ENCODE data around the gene CCNA2. TPM values are rescaled to one million over a fixed set of nuclear protein-coding genes. Genes with fewer than 3 reads are reported as not detected.

CCNA2 gene
- total and polyA plus RNA-seq, 4 donors: 0.33 to 81.4 (median 2.4) TPM

- H3K9me3 ChIP-seq (ENCODE audit: control insufficient read depth in 4 of 4, low read length in 3 of 4): peaks cover 0 to 6% (median 2%) of the 10 kb centered on the region in 4 donors
- no peak overlapping the region for H3K9ac ChIP-seq (ENCODE audit: low read depth in 1 of 2, low read length in 2 of 2)
- WGBS: 75% methylated on average over 2 of the region's 2 CpGs
- H3K27me3 ChIP-seq (ENCODE audit: control insufficient read depth in 4 of 4, insufficient read depth in 4 of 4, low read length in 3 of 4): no peaks in the 10 kb centered on the region
- H3K36me3 ChIP-seq (ENCODE audit: control insufficient read depth in 4 of 4, insufficient read depth in 3 of 4, low read depth in 1 of 4, low read length in 3 of 4): no peaks in the 10 kb centered on the region
- no peaks in the 10 kb centered on the region for H3K4me1 ChIP-seq (ENCODE audit: control insufficient read depth in 4 of 4, insufficient read depth in 4 of 4, low read length in 3 of 4)
- no peak overlapping the region for H3K4me3 ChIP-seq (ENCODE audit: low read depth in 1 of 3, low read length in 3 of 3)
- no peak for TF ChIP-seq NR2F2 (IDR thresholded peaks at IDR 0.05)
- no peak for TF ChIP-seq HNF4A (conservative IDR thresholded peaks at IDR 0.05)
- no peak for TF ChIP-seq FOXA2 (IDR thresholded peaks at IDR 0.05)
- no peak for TF ChIP-seq RXRA (IDR thresholded peaks at IDR 0.05)
- no peak for TF ChIP-seq MAX (IDR thresholded peaks at IDR 0.05)
- H3K27ac ChIP-seq (ENCODE audit: low read depth in 1 of 2, low read length in 2 of 2): no peak overlapping the region
- no peak for DNase-seq (ENCODE audit: low spot score)
These were observed 34.8 kb downstream of the CCNA2 start for GRCh38 chr4:121788896-121789295.

GRCh38 chr4:121786221-121786620 lies 37.5 kb downstream of the CCNA2 start:
- Histone ChIP-seq H3K36me3 (ENCODE audit: control insufficient read depth in 4 of 4, insufficient read depth in 3 of 4, low read depth in 1 of 4, low read length in 3 of 4) (no peaks in the 10 kb centered on the region), H3K27ac (ENCODE audit: low read depth in 1 of 2, low read length in 2 of 2) (no peak overlapping the region), H3K9me3 (ENCODE audit: control insufficient read depth in 4 of 4, low read length in 3 of 4) (peaks cover 0 to 6% (median 2%) of the 10 kb centered on the region in 4 donors), H3K9ac (ENCODE audit: low read depth in 1 of 2, low read length in 2 of 2) (no peak overlapping the region), H3K27me3 (ENCODE audit: control insufficient read depth in 4 of 4, insufficient read depth in 4 of 4, low read length in 3 of 4) (no peaks in the 10 kb centered on the region), H3K4me1 (ENCODE audit: control insufficient read depth in 4 of 4, insufficient read depth in 4 of 4, low read length in 3 of 4) (no peaks in the 10 kb centered on the region), H3K4me3 (ENCODE audit: low read depth in 1 of 3, low read length in 3 of 3) (no peak overlapping the region)
- WGBS: 76% methylated on average over 2 of the region's 2 CpGs
- no peak for TF ChIP-seq GABPA (IDR thresholded peaks at IDR 0.05 in 1 of 2, conservative IDR thresholded peaks at IDR 0.05 in 1 of 2)
- no peak for TF ChIP-seq FOXA2 (IDR thresholded peaks at IDR 0.05)
- TF ChIP-seq HNF4A (conservative IDR thresholded peaks at IDR 0.05): no peak
- TF ChIP-seq, protein P1, sequence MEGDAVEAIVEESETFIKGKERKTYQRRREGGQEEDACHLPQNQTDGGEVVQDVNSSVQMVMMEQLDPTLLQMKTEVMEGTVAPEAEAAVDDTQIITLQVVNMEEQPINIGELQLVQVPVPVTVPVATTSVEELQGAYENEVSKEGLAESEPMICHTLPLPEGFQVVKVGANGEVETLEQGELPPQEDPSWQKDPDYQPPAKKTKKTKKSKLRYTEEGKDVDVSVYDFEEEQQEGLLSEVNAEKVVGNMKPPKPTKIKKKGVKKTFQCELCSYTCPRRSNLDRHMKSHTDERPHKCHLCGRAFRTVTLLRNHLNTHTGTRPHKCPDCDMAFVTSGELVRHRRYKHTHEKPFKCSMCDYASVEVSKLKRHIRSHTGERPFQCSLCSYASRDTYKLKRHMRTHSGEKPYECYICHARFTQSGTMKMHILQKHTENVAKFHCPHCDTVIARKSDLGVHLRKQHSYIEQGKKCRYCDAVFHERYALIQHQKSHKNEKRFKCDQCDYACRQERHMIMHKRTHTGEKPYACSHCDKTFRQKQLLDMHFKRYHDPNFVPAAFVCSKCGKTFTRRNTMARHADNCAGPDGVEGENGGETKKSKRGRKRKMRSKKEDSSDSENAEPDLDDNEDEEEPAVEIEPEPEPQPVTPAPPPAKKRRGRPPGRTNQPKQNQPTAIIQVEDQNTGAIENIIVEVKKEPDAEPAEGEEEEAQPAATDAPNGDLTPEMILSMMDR (IDR thresholded peaks at IDR 0.05; ENCODE audit: low read depth, low read length, missing input control): no peak
- no peak for TF ChIP-seq FOXA1 (IDR thresholded peaks at IDR 0.05)
- no peak for TF ChIP-seq HNF4G (IDR thresholded peaks at IDR 0.05)
- TF ChIP-seq, protein P2, sequence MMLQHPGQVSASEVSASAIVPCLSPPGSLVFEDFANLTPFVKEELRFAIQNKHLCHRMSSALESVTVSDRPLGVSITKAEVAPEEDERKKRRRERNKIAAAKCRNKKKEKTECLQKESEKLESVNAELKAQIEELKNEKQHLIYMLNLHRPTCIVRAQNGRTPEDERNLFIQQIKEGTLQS (IDR thresholded peaks at IDR 0.05): no peak
- no peak for TF ChIP-seq NR2F2 (IDR thresholded peaks at IDR 0.05)
- no peak for TF ChIP-seq MAX (IDR thresholded peaks at IDR 0.05)
- no peak for TF ChIP-seq JUND (IDR thresholded peaks at IDR 0.05)
- no peak for TF ChIP-seq SP1 (IDR thresholded peaks at IDR 0.05)
- no peak for DNase-seq (ENCODE audit: low spot score)

GRCh38 chr4:121785479-121785878 lies 38.2 kb downstream of the CCNA2 start:
- TF ChIP-seq YY1 (IDR thresholded peaks at IDR 0.05) (no peak), SP1 (IDR thresholded peaks at IDR 0.05) (no peak), FOXA1 (IDR thresholded peaks at IDR 0.05) (no peak), FOXA2 (IDR thresholded peaks at IDR 0.05) (no peak), EGR1 (IDR thresholded peaks at IDR 0.05; ENCODE audit: low read depth in 2 of 2) (no peak), MAX (IDR thresholded peaks at IDR 0.05) (no peak), JUND (IDR thresholded peaks at IDR 0.05) (no peak), GABPA (IDR thresholded peaks at IDR 0.05 in 1 of 2, conservative IDR thresholded peaks at IDR 0.05 in 1 of 2) (no peak), TAF1 (conservative IDR thresholded peaks at IDR 0.05) (no peak)
- TF ChIP-seq, protein P3, sequence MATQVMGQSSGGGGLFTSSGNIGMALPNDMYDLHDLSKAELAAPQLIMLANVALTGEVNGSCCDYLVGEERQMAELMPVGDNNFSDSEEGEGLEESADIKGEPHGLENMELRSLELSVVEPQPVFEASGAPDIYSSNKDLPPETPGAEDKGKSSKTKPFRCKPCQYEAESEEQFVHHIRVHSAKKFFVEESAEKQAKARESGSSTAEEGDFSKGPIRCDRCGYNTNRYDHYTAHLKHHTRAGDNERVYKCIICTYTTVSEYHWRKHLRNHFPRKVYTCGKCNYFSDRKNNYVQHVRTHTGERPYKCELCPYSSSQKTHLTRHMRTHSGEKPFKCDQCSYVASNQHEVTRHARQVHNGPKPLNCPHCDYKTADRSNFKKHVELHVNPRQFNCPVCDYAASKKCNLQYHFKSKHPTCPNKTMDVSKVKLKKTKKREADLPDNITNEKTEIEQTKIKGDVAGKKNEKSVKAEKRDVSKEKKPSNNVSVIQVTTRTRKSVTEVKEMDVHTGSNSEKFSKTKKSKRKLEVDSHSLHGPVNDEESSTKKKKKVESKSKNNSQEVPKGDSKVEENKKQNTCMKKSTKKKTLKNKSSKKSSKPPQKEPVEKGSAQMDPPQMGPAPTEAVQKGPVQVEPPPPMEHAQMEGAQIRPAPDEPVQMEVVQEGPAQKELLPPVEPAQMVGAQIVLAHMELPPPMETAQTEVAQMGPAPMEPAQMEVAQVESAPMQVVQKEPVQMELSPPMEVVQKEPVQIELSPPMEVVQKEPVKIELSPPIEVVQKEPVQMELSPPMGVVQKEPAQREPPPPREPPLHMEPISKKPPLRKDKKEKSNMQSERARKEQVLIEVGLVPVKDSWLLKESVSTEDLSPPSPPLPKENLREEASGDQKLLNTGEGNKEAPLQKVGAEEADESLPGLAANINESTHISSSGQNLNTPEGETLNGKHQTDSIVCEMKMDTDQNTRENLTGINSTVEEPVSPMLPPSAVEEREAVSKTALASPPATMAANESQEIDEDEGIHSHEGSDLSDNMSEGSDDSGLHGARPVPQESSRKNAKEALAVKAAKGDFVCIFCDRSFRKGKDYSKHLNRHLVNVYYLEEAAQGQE (IDR thresholded peaks at IDR 0.05): no peak
- DNase-seq (ENCODE audit: low spot score): no peak
- Histone ChIP-seq H3K4me1 (ENCODE audit: control insufficient read depth in 4 of 4, insufficient read depth in 4 of 4, low read length in 3 of 4) (no peaks in the 10 kb centered on the region), H3K36me3 (ENCODE audit: control insufficient read depth in 4 of 4, insufficient read depth in 3 of 4, low read depth in 1 of 4, low read length in 3 of 4) (no peaks in the 10 kb centered on the region), H3K27me3 (ENCODE audit: control insufficient read depth in 4 of 4, insufficient read depth in 4 of 4, low read length in 3 of 4) (no peaks in the 10 kb centered on the region), H3K27ac (ENCODE audit: low read depth in 1 of 2, low read length in 2 of 2) (no peak overlapping the region), H3K4me3 (ENCODE audit: low read depth in 1 of 3, low read length in 3 of 3) (no peak overlapping the region), H3K9me3 (ENCODE audit: control insufficient read depth in 4 of 4, low read length in 3 of 4) (peaks cover 0 to 6% (median 2%) of the 10 kb centered on the region in 4 donors), H3K9ac (ENCODE audit: low read depth in 1 of 2, low read length in 2 of 2) (no peak overlapping the region)
- WGBS: 79% methylated on average over 4 of the region's 4 CpGs
